ENCODE results near the gene PCNX3.
"Not testable (repeated sequence)": the region's sequence is repeated elsewhere in the genome, so short reads cannot be mapped to it uniquely, and the experiment has no call there.

PCNX3 gene

GRCh38 chr11:65621460-65621859, 5.9 kb downstream of the PCNX3 start:
- DNase-seq = no peak

GRCh38 chr11:65622011-65622410, 6.4 kb downstream of the PCNX3 start:
- no peak for DNase-seq

- DNase-seq = no peak
These were observed 7.6 kb downstream of the PCNX3 start for GRCh38 chr11:65623177-65623576.

GRCh38 chr11:65623852-65624616, 8.5 kb downstream of the PCNX3 start:
- no peak for DNase-seq

GRCh38 chr11:65624931-65625627, 9.5 kb downstream of the PCNX3 start:
- DNase-seq = no peak

GRCh38 chr11:65625628-65626342, 10.2 kb downstream of the PCNX3 start:
- peak; percentile 66 for DNase-seq

GRCh38 chr11:65627202-65627601, 11.6 kb downstream of the PCNX3 start:
- no peak for DNase-seq

GRCh38 chr11:65629579-65629978, 14.0 kb downstream of the PCNX3 start:
- DNase-seq = no peak

GRCh38 chr11:65630215-65630614, 14.6 kb downstream of the PCNX3 start:
- DNase-seq = no peak

GRCh38 chr11:65633390-65634108, 18.0 kb downstream of the PCNX3 start:
- no peak for DNase-seq

GRCh38 chr11:65634109-65634436, 18.5 kb downstream of the PCNX3 start:
- DNase-seq = no peak

GRCh38 chr11:65634440-65634839, 18.9 kb downstream of the PCNX3 start:
- no peak for DNase-seq

- DNase-seq = no peak
These were observed 19.5 kb downstream of the PCNX3 start for GRCh38 chr11:65634905-65635731.

GRCh38 chr11:65636108-65637031, 20.8 kb downstream of the PCNX3 start:
- DNase-seq = no peak

GRCh38 chr11:65637032-65637557, 21.5 kb downstream of the PCNX3 start:
- DNase-seq = no peak

GRCh38 chr11:65637794-65638419, 22.3 kb downstream of the PCNX3 start, which contains the start of gene SIPA1:
TSS of gene SIPA1 (plus strand) at chr11:65638101. CDS start at chr11:65640922, 2,821 bp downstream.
- DNase-seq = peak; percentile 72

GRCh38 chr11:65639228-65639597, 23.6 kb downstream of the PCNX3 start:
- DNase-seq = not testable (repeated sequence)

GRCh38 chr11:65639623-65640482, 24.3 kb downstream of the PCNX3 start:
- peak; percentile 90 for DNase-seq
